HEK293 (cell line): ENCODE results near the gene ACACB.

Experiments
- MZF1 ChIP-seq: fragments of 450-650 bp; formaldehyde crosslinking; IDR thresholded peaks from 2 replicates; pipeline ENCODE4 v1.5.1; 2017; ENCODE audit warnings: missing biosample characterization, missing genetic modification characterization, borderline replicate concordance
- REPIN1 ChIP-seq: fragments of 450-650 bp; formaldehyde crosslinking; IDR thresholded peaks from 2 replicates; pipeline ENCODE4 v1.5.1; 2017; ENCODE audit warnings: missing biosample characterization, missing genetic modification characterization, low read depth
- ZNF133 ChIP-seq: fragments of 450-650 bp; formaldehyde crosslinking; IDR thresholded peaks from 2 replicates; pipeline ENCODE4 v1.5.1; 2016; ENCODE audit warnings: missing biosample characterization, missing genetic modification characterization
- ZNF174 ChIP-seq: fragments of 450-650 bp; formaldehyde crosslinking; IDR thresholded peaks from 2 replicates; pipeline ENCODE4 v1.5.0; 2017; ENCODE audit warnings: missing biosample characterization, mild to moderate bottlenecking, missing genetic modification characterization
- ZNF544 ChIP-seq: fragments of 450-650 bp; formaldehyde crosslinking; IDR thresholded peaks from 2 replicates; pipeline ENCODE4 v1.5.0; 2017; ENCODE audit warnings: missing biosample characterization, missing genetic modification characterization
- ZNF747 ChIP-seq: fragments of 450-650 bp; formaldehyde crosslinking; IDR thresholded peaks from 2 replicates; pipeline ENCODE4 v1.5.1; 2016; ENCODE audit warnings: missing biosample characterization, missing genetic modification characterization
- ZNF843 ChIP-seq: fragments of 450-650 bp; formaldehyde crosslinking; IDR thresholded peaks from 2 replicates; pipeline ENCODE4 v1.5.1; 2016; ENCODE audit warnings: missing biosample characterization, missing genetic modification characterization
- TF ChIP-seq, protein P1 (sequence below): fragments of 450-650 bp; formaldehyde crosslinking; IDR thresholded peaks from 2 replicates; pipeline ENCODE4 v1.5.1; 2016; ENCODE audit warnings: missing biosample characterization, missing genetic modification characterization
- TF ChIP-seq, protein P2 (sequence below): fragments of 450-650 bp; formaldehyde crosslinking; IDR thresholded peaks from 2 replicates; pipeline ENCODE4 v1.5.1; 2017; ENCODE audit warnings: missing biosample characterization, missing genetic modification characterization

DNA sequence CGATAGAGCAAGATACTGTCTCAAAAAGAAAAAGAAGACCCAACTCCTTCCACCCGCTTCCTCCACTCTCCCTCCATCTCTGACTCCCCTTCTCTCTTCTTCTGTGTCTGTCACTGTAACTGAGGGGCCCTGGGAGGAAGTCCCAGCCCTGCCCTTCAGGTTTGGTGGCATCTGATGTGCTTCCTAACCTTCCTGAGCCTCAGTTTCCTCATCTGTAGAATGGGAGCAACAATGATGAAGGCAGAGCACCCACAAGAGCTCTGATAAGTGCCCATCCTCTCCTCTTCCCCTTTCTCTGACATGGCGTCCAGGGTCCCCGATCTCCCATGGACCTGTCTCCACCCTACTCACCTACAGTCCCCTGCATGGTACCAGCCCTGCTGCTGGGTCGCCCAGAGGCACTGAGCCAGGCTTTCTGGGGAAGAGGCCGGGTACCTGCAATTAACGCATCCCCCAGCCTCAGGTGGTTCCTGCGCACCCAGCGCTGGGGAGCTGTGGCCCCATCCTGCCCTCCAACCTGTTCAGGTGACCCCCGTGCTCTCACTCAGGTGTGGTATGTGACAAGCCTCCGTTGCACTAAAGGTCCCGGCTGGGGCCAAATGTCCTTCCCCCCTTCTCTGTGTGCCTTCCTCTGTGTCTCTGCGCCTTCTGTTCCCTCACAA, 179.5 kb downstream of the ACACB start:
- TF ChIP-seq MZF1 (tag by site-specific recombination) = no peak
- TF ChIP-seq, protein P1, sequence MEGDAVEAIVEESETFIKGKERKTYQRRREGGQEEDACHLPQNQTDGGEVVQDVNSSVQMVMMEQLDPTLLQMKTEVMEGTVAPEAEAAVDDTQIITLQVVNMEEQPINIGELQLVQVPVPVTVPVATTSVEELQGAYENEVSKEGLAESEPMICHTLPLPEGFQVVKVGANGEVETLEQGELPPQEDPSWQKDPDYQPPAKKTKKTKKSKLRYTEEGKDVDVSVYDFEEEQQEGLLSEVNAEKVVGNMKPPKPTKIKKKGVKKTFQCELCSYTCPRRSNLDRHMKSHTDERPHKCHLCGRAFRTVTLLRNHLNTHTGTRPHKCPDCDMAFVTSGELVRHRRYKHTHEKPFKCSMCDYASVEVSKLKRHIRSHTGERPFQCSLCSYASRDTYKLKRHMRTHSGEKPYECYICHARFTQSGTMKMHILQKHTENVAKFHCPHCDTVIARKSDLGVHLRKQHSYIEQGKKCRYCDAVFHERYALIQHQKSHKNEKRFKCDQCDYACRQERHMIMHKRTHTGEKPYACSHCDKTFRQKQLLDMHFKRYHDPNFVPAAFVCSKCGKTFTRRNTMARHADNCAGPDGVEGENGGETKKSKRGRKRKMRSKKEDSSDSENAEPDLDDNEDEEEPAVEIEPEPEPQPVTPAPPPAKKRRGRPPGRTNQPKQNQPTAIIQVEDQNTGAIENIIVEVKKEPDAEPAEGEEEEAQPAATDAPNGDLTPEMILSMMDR (tag by site-specific recombination) = no peak
- TF ChIP-seq REPIN1 (tag by site-specific recombination) = no peak
- no peak for TF ChIP-seq ZNF133 (tag by site-specific recombination)
- TF ChIP-seq, protein P2, sequence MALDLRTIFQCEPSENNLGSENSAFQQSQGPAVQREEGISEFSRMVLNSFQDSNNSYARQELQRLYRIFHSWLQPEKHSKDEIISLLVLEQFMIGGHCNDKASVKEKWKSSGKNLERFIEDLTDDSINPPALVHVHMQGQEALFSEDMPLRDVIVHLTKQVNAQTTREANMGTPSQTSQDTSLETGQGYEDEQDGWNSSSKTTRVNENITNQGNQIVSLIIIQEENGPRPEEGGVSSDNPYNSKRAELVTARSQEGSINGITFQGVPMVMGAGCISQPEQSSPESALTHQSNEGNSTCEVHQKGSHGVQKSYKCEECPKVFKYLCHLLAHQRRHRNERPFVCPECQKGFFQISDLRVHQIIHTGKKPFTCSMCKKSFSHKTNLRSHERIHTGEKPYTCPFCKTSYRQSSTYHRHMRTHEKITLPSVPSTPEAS (tag by site-specific recombination) = no peak
- TF ChIP-seq ZNF843 (tag by site-specific recombination) = no peak
- TF ChIP-seq ZNF544 (tag by site-specific recombination) = no peak
- TF ChIP-seq ZNF174 = no peak
- TF ChIP-seq ZNF747 (tag by site-specific recombination) = no peak
